NCI-H2081 treated with DMSO at 0.1 percent for 48 hours (cell line): ENCODE measurements around the gene SFRP5.

Experiments used
- DNase-seq: peaks from one replicate; lab custom pipeline; 2025; lab: John Stamatoyannopoulos, UW

The SFRP5 gene

DNA sequence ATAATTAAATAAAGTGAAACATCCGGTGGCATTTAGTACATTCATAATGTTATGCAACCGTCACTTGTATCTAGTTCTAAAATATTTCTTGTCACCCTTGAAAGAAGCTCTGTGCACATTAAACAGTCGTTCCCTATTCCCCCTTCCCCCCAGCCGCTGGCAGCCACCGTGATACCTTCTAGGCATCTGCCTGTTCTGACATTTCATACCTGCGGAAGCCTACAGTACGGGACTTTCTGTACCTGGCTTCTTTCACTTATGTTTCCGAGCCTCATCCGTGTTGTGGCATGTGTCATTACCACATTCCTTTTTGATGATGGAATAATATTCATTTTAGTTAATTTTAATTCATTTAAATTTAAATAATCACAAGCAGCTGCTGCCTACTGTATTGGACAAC is 13.9 kb upstream of the SFRP5 start:
- DNase-seq, result no peak

GRCh38 chr10:97785231-97785630 is 13.4 kb upstream of the SFRP5 start:
- no peak for DNase-seq

DNA sequence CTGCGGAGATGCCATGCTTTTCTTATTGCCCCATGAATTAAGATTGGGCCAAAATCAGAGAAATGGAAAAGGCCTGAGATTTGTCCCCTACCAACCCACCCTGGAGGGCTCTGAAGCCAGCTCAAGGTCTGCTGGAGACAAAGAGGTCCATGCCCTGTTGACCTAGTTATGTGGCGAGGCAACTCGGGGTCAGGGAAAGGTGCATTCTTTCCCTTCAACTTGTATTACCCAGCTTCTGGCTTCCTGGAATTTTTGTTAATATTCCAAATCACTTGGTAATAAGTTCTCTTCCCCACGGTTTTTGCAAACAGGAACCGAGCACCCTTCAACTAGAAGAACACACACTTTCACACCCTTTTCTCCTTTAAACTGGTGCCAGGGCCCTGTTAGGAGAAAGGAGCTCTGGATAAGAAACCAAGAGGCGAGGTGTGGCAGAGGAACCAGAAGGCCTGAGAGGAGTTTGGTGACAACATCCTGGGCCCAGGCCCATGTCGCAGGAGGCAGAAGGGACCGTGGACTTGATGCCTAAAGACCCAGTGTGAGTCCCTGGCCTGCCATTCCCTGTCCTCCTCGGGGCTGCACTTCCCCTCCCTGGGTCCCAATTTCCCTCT is 12.5 kb upstream of the SFRP5 start:
- no peak for DNase-seq

GRCh38 chr10:97782455-97783228 is 10.8 kb upstream of the SFRP5 start:
- no peak for DNase-seq

GRCh38 chr10:97781618-97782331 is 10.0 kb upstream of the SFRP5 start:
- no peak for DNase-seq

DNA sequence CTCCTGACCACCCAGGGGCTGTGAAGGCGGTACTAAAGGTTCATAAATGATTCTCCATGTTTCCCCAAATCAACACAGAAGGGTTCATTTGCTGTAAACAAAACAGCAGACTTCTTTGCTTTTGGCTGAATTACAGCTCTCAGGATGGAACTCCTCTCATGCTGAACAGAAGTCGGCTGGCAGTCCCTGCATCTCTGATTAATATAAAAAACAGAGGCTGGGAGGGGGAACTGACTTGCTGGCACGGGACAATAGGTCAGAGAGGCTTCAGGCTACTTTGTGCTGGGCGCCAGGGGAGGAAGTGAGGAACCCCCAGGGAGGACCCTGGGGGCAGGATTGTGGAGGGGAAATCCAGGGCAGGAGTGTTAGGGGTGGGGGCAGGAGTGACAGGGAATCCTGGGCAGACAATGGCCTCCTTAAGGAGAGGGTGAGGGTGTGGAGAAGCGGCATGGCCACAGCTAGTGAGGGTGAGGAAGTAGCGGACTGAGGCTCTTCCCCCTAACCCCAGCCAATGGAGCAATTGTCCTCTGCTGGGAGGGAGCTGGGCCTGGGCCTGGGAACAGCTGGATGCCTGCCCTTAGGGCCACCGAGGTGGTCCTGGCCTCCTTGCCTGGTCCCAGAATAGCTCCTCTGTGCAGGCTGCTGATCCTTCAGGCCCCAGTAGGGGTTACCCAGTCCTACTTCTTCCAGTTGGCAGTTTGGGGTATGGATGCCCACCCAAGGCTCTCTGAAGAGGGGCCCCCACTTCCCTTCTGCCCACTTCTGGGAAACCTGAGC is 9.2 kb upstream of the SFRP5 start:
- no peak for DNase-seq

- DNase-seq, result no peak
Measured at GRCh38 chr10:97779975-97780374, 8.2 kb upstream of the SFRP5 start.

GRCh38 chr10:97779492-97779891 is 7.7 kb upstream of the SFRP5 start:
- DNase-seq, result no peak

GRCh38 chr10:97778452-97779302 is 6.9 kb upstream of the SFRP5 start:
- no peak for DNase-seq

- DNase-seq, result no peak
Measured at GRCh38 chr10:97777143-97777542, 5.3 kb upstream of the SFRP5 start.

GRCh38 chr10:97774811-97775294 is 3.1 kb upstream of the SFRP5 start:
- DNase-seq, result no peak

DNA sequence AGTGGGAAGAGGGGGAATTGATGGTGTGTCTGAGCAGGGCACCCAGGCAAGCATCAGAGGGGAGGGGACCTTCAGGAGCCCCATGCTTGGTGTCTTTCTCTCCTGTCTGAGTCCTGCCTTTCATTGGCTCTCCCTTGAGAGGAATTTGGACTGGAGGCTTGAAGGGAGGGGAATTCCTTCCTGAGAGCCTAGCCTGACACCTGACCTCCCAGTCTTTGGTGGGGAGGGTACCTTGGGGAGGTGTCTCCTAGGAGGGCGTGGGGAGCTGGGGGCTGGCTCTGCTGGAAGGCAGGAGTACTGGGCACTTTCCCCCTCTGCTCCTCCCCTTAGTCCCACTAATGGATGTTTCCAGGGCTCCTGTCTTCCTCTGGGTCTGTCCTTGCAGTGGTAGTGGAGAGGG is 1.3 kb upstream of the SFRP5 start:
- no peak for DNase-seq

DNA sequence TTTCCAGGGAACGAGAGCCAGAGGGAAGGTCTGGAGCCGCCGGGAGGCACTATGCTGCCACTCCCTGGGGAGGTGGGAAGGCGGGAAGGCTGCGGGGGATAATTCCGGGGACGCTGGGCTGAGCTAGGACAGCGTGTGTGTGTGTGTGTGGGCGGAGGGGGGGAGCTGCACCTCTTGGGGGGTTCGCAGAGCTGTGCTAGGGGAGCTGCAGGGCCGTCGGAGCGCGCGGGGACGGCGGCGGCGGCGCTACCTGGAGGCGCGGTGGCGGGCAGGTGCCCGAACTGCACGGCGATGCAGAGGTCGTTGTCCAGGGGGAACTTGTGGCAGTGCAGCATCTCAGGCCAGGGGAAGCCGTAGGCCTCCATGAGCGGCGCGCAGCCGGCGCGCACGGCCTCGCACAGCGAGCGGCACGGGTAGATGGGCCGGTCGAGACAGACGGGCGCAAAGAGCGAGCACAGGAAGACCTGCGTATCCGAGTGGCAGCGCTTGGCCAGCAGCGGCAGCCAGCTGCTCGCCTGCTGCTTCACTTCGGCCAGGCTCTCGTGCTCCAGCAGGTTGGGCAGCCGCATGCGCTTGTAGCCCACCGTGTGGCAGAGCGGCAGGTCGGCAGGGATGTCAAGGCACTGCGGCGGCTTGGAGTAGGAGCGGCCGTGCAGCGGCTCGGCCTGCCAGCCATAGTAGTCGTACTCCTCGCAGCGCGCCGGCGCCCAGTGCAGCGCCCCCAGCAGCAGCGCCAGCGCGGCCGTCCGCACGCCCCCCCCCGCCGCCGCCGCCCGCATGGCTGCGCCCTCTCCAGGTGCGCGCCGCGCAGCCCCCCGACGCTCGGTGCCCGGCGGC is 526 bp downstream of the SFRP5 start:
- DNase-seq, result no peak

DNA sequence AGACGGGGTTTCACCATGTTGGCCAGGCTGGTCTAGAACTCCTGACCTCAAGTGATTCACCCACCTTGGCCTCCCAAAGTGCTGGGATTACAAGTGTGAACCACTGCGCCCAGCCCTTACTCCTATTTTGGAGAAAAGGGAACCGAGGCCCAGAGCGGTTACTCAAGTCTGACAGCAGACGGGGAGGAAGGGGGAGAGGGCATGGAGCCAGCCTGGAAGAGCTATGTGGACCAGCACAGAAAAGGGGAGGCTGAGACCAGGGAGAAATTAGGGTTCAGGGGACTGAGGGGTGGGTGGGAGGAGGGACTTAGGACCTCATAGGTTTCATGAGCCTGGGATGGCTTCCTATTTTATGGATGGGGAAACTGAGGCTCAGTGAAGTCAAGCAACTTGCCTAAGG is 1.5 kb downstream of the SFRP5 start:
- DNase-seq, result no peak

DNA sequence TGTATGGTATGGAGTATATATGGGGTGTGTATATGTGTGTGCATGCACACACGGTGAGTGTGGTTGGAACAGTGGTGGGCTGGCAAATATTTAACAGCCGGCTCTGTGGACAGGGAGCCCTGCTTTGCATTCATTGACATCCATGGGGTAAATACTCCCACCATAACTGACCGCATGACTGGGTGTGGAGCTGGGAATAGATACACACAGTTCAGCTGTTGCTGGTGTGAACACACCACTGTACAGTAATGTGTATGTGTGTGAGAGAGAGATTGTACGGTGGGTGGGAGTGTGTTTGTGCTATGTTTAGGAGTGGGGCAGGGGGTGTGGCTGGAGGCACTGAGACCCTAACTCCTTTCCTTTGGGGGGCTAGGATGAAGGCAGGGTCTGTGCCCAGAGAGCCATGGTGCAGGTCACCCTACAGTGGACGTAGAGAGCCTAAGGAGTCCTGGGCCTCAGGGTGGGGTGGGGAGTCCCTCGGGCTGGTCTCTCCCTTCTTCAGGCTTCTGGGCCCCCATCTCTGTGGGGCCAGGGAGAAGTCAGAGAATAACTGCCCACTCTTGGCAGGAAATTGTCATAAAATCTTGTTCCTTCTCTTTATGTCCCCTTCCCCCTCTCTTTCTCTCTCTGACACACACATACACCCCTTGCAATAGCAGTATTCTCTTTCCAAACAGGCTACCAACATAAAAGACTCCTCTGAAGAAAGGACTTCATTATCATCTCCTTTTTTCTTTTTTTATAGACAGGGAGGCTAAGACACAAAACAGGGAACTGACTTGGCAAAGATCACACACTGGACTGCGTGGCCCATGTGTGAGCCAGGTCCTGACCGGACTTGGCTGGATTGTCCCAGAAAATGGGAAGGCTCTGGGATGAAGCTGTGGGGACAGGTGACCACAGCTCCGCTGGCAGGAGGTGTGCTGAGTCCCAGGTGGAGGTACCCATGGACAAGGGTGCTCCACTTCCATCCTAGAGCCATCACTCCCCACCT is 3.2 kb downstream of the SFRP5 start:
- DNase-seq, result no peak

DNA sequence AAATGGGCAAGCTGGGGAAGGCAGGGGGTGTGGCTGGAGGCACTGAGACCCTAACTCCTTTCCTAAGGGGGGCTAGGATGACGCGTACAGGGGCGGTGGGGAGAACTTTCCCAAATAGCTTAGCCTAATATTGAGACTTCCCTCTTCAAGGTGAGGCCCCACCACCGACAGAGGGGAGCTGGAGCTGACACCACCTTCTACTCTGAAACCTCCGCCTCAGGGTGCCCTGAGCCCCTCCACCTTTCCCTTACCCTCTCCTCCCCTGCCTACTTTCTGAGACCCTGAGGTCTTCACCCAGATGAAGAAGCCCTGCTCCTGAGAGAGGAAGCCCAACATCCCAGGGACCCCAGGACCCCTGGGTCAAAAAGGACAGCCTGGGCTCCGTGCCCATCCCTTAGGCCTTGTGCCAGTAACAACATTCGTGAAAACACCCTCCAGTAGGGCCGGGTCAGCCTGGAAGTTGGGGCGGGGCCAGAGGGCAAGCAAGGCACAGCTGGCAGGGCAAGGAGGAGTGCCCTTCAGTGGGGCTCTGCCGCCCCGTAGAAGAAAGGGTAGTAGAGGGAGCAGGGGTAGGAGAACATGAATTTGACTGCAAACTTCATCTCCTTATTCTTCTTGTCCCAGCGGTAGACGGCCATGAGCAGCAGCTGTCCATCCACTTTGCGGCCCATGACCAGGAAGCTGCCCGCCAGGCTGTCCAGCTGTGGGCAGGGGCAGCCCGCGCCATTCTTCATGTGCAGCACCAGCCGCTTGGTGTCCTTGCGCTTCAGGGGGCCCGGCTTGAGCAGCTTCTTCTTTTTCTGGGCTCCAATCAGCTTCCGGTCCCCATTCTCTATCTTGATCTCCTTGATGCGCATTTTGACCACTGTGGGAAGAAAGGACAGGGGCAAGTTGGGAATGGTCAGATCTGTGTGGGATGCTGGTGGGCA is 4.5 kb downstream of the SFRP5 start:
- no peak for DNase-seq

GRCh38 chr10:97766106-97766810 is 5.5 kb downstream of the SFRP5 start:
- DNase-seq, result no peak
